ENCODE measurements around the gene STAP1.
"Not testable (repeated sequence)": the region's sequence is repeated elsewhere in the genome, so short reads cannot be mapped to it uniquely, and the experiment has no call there.

STAP1 gene

GRCh38 chr4:67531379-67531962, 27.1 kb upstream of the STAP1 start:
- Histone ChIP-seq H3K27me3 (ENCODE audit: control insufficient read depth, low read length) (no peaks in the 10 kb centered on the region), H3K36me3 (ENCODE audit: control insufficient read depth, low read length) (peaks cover 86% of the 10 kb centered on the region)
- no peak for TF ChIP-seq CTCF (IDR thresholded peaks at IDR 0.05; ENCODE audit: low read depth, low read length, poor library complexity, severe bottlenecking)
- TF ChIP-seq EZH2phosphoT487 (IDR thresholded peaks at IDR 0.05; ENCODE audit: borderline replicate concordance, low read length), result no peak

GRCh38 chr4:67532397-67532796, 26.1 kb upstream of the STAP1 start:
- not testable (repeated sequence) for H3K9me2 ChIP-seq (replicated peaks; ENCODE audit: control insufficient read depth, low read length); H3K27ac ChIP-seq (ENCODE audit: low read depth, low read length); H3F3A ChIP-seq (ENCODE audit: control insufficient read depth, insufficient read depth); H3K4me1 ChIP-seq (ENCODE audit: control insufficient read depth, low read length); H3K4me3 ChIP-seq (ENCODE audit: low read length); H4K20me1 ChIP-seq (ENCODE audit: control insufficient read depth, insufficient read depth, low read depth, low read length); H3K4me2 ChIP-seq (ENCODE audit: low read length); H3K9me3 ChIP-seq (ENCODE audit: control insufficient read depth, insufficient read depth, low read length); H3K27me3 ChIP-seq (ENCODE audit: control insufficient read depth, low read length)
- H3K36me3 ChIP-seq (ENCODE audit: control insufficient read depth, low read length), result peaks cover 85% of the 10 kb centered on the region
- H3K79me2 ChIP-seq (ENCODE audit: control insufficient read depth, low read length), result peaks cover 64% of the 10 kb centered on the region

More at GRCh38 chr4:67531379-67531962, 27.1 kb upstream of the STAP1 start:
- Histone ChIP-seq H3K4me1 (ENCODE audit: control insufficient read depth, low read length) (no peaks in the 10 kb centered on the region), H3K9me3 (ENCODE audit: control insufficient read depth, insufficient read depth, low read length) (peaks cover 9% of the 10 kb centered on the region; the same call in 1 of the 2 replicates), H3K4me3 (ENCODE audit: low read length) (no peak overlapping the region), H3K9me2 (replicated peaks; ENCODE audit: control insufficient read depth, low read length) (no peaks in the 10 kb centered on the region), H3K4me2 (ENCODE audit: low read length) (no peak overlapping the region), H3F3A (ENCODE audit: control insufficient read depth, insufficient read depth) (peaks cover 4% of the 10 kb centered on the region; the same call in 1 of the 2 replicates), H4K20me1 (ENCODE audit: control insufficient read depth, insufficient read depth, low read depth, low read length) (no peaks in the 10 kb centered on the region), H3K27ac (ENCODE audit: low read depth, low read length) (no peak overlapping the region), H3K79me2 (ENCODE audit: control insufficient read depth, low read length) (peaks cover 70% of the 10 kb centered on the region)

GRCh38 chr4:67533112-67533511, 25.4 kb upstream of the STAP1 start:
- peaks cover 9% of the 10 kb centered on the region; the same call in 1 of the 2 replicates for H3K9me3 ChIP-seq (ENCODE audit: control insufficient read depth, insufficient read depth, low read length)
- no peaks in the 10 kb centered on the region for H3K9me2 ChIP-seq (replicated peaks; ENCODE audit: control insufficient read depth, low read length)
- TF ChIP-seq EZH2phosphoT487 (IDR thresholded peaks at IDR 0.05; ENCODE audit: borderline replicate concordance, low read length) (no peak), CTCF (IDR thresholded peaks at IDR 0.05; ENCODE audit: low read depth, low read length, poor library complexity, severe bottlenecking) (no peak)
- peaks cover 58% of the 10 kb centered on the region for H3K79me2 ChIP-seq (ENCODE audit: control insufficient read depth, low read length)
- no peak overlapping the region for H3K27ac ChIP-seq (ENCODE audit: low read depth, low read length)
- H3K4me3 ChIP-seq (ENCODE audit: low read length), result no peak overlapping the region
- no peaks in the 10 kb centered on the region for H3K27me3 ChIP-seq (ENCODE audit: control insufficient read depth, low read length)
- no peaks in the 10 kb centered on the region for H3K4me1 ChIP-seq (ENCODE audit: control insufficient read depth, low read length)
- H3K4me2 ChIP-seq (ENCODE audit: low read length), result no peak overlapping the region
- peaks cover 4% of the 10 kb centered on the region; the same call in 1 of the 2 replicates for H3F3A ChIP-seq (ENCODE audit: control insufficient read depth, insufficient read depth)
- peaks cover 85% of the 10 kb centered on the region for H3K36me3 ChIP-seq (ENCODE audit: control insufficient read depth, low read length)
- H4K20me1 ChIP-seq (ENCODE audit: control insufficient read depth, insufficient read depth, low read depth, low read length), result no peaks in the 10 kb centered on the region

- Histone ChIP-seq H3K9me2 (replicated peaks; ENCODE audit: control insufficient read depth, low read length) (no peaks in the 10 kb centered on the region), H3K27me3 (ENCODE audit: control insufficient read depth, low read length) (no peaks in the 10 kb centered on the region), H4K20me1 (ENCODE audit: control insufficient read depth, insufficient read depth, low read depth, low read length) (no peaks in the 10 kb centered on the region), H3K79me2 (ENCODE audit: control insufficient read depth, low read length) (peaks cover 63% of the 10 kb centered on the region), H3F3A (ENCODE audit: control insufficient read depth, insufficient read depth) (peaks cover 4% of the 10 kb centered on the region; the same call in 1 of the 2 replicates), H3K4me3 (ENCODE audit: low read length) (no peak overlapping the region), H3K9me3 (ENCODE audit: control insufficient read depth, insufficient read depth, low read length) (peaks cover 9% of the 10 kb centered on the region; the same call in 1 of the 2 replicates), H3K4me1 (ENCODE audit: control insufficient read depth, low read length) (no peaks in the 10 kb centered on the region), H3K36me3 (ENCODE audit: control insufficient read depth, low read length) (peaks cover 85% of the 10 kb centered on the region), H3K27ac (ENCODE audit: low read depth, low read length) (no peak overlapping the region), H3K4me2 (ENCODE audit: low read length) (no peak overlapping the region)
- TF ChIP-seq CTCF (IDR thresholded peaks at IDR 0.05; ENCODE audit: low read depth, low read length, poor library complexity, severe bottlenecking), result no peak
- no peak for TF ChIP-seq EZH2phosphoT487 (IDR thresholded peaks at IDR 0.05; ENCODE audit: borderline replicate concordance, low read length)
These were observed 23.2 kb upstream of the STAP1 start for GRCh38 chr4:67535280-67535840.

Data from DOHH2 (cell line).